Measurements from ENCODE around the gene MTF2.
A peak's percentile ranks its signal among the peaks of the same experiment; 100 is the strongest.
"Not testable (repeated sequence)": the region's sequence is repeated elsewhere in the genome, so short reads cannot be mapped to it uniquely, and the experiment has no call there.

MTF2 gene

DNA sequence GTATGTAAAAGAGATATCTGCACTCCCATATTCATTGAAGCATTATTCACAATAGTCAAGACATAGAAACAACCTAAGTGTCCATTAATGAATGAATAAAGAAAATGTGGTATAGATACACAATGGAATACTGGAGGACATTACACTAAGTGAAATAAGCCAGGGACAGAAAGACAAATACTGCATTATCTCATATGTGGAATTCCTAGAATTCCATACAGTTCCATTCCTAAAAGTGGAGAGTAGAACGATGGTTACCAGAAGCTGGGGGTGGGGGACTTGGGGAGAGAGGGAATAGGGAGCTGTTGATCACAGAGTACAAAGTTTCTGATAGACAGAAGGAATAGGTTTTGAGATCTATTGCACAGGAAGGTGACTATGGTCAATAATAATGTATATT lies 93.7 kb downstream of the MTF2 start:
- no peak overlapping the region for H3K4me3 ChIP-seq (ENCODE audit: insufficient read length, low read depth)
- no peak for TF ChIP-seq YY1 (IDR thresholded peaks at IDR 0.05; ENCODE audit: insufficient read depth, insufficient read length)
- TF ChIP-seq ZNF274 (IDR thresholded peaks at IDR 0.05; ENCODE audit: low read depth, low read length): no peak
- TF ChIP-seq SUZ12 (IDR thresholded peaks at IDR 0.05; ENCODE audit: extremely low read depth, insufficient read depth, insufficient read length): no peak
- H3K4me1 ChIP-seq (ENCODE audit: insufficient read depth, insufficient read length): no peaks in the 10 kb centered on the region
- H3K27me3 ChIP-seq (ENCODE audit: insufficient read depth, insufficient read length): no peaks in the 10 kb centered on the region
- DNase-seq (ENCODE audit: low read depth, low spot score): no peak
- H3K9me3 ChIP-seq (ENCODE audit: insufficient read depth, low read length): peaks cover 10% of the 10 kb centered on the region; the same call in 1 of the 2 replicates
- peaks cover 18% of the 10 kb centered on the region for H3K36me3 ChIP-seq (ENCODE audit: insufficient read depth, insufficient read length, low read length)
- no peak overlapping the region for H3K9ac ChIP-seq (ENCODE audit: insufficient read length, low read depth)

DNA sequence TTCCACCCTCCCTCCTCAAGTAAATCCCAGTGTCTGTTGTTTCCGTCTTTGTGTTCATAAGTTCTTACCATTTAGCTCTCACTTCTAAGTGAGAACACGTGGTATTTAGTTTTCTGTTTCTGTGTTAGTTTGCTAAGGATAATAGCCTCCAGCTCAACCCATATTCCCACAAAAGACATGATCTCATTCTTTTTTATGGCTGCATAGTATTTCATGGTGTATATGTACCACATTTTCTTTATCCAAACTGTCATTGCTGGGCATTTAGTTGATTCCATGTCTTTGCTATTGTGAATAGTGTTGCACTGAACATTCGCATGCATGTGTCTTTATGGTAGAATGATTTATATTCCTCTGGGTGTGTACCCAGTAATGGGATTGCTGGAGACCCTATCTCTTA lies 95.6 kb downstream of the MTF2 start:
- H3K4me3 ChIP-seq (ENCODE audit: insufficient read length, low read depth); DNase-seq (ENCODE audit: low read depth, low spot score); H3K9me3 ChIP-seq (ENCODE audit: insufficient read depth, low read length); H3K4me1 ChIP-seq (ENCODE audit: insufficient read depth, insufficient read length); H3K27me3 ChIP-seq (ENCODE audit: insufficient read depth, insufficient read length); H3K9ac ChIP-seq (ENCODE audit: insufficient read length, low read depth): not testable (repeated sequence)
- peaks cover 18% of the 10 kb centered on the region for H3K36me3 ChIP-seq (ENCODE audit: insufficient read depth, insufficient read length, low read length)

DNA sequence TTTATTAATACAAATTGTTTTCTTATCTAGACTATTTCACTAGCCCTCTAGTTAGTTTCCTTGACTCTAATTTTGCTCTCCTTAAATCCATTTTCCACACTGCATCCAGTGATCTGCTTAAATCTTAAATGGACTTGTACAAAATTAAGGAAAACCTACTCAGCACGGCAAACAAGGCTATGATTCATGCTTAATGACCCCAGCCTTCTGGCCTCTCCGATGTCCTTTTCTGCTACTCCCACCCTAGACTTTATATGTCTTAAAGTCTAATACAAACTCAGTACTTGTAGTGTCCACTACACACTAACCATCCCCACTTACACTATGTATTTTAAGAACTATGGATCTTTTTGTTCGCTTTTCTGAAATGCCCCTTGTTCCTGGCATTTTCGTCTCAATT lies 98.9 kb downstream of the MTF2 start:
- Histone ChIP-seq H3K4me3 (ENCODE audit: insufficient read length, low read depth) (peak overlapping the region; percentile 98), H3K9ac (ENCODE audit: insufficient read length, low read depth) (peak overlapping the region; percentile 46)
- TF ChIP-seq SUZ12 (IDR thresholded peaks at IDR 0.05; ENCODE audit: extremely low read depth, insufficient read depth, insufficient read length): no peak
- TF ChIP-seq YY1 (IDR thresholded peaks at IDR 0.05; ENCODE audit: insufficient read depth, insufficient read length): no peak
- no peak for TF ChIP-seq ZNF274 (IDR thresholded peaks at IDR 0.05; ENCODE audit: low read depth, low read length)

DNA sequence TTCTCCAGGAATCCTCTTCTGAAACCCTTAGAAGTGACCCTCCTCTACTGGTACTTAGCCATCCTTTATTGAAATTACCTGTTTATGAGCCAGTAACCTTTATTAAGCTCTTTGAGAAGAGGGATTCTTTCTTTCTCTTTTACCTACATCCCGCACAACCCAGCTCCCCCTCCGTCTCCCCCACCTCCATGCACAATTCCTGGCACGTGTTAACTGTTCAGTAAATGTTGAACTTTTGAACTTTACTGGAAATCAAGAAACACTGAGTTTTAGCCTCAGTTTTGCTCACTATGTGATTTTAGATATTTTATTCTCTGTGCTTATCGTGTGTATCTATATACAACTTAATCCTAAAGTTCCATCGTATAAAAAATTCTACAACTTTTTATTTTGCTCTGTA lies 99.3 kb downstream of the MTF2 start:
- Histone ChIP-seq H3K36me3 (ENCODE audit: insufficient read depth, insufficient read length, low read length) (peaks cover 19% of the 10 kb centered on the region), H3K9ac (ENCODE audit: insufficient read length, low read depth) (peak overlapping the region; percentile 46), H3K27me3 (ENCODE audit: insufficient read depth, insufficient read length) (no peaks in the 10 kb centered on the region), H3K4me1 (ENCODE audit: insufficient read depth, insufficient read length) (no peaks in the 10 kb centered on the region), H3K4me3 (ENCODE audit: insufficient read length, low read depth) (peak overlapping the region; percentile 98), H3K9me3 (ENCODE audit: insufficient read depth, low read length) (no peaks in the 10 kb centered on the region)
- no peak for DNase-seq (ENCODE audit: low read depth, low spot score)
- TF ChIP-seq YY1 (IDR thresholded peaks at IDR 0.05; ENCODE audit: insufficient read depth, insufficient read length) (no peak), ZNF274 (IDR thresholded peaks at IDR 0.05; ENCODE audit: low read depth, low read length) (no peak), SUZ12 (IDR thresholded peaks at IDR 0.05; ENCODE audit: extremely low read depth, insufficient read depth, insufficient read length) (no peak)

More for the DNA sequence above, 98.9 kb downstream of the MTF2 start:
- no peaks in the 10 kb centered on the region for H3K27me3 ChIP-seq (ENCODE audit: insufficient read depth, insufficient read length)
- no peak for DNase-seq (ENCODE audit: low read depth, low spot score)
- no peaks in the 10 kb centered on the region for H3K4me1 ChIP-seq (ENCODE audit: insufficient read depth, insufficient read length)
- H3K9me3 ChIP-seq (ENCODE audit: insufficient read depth, low read length): no peaks in the 10 kb centered on the region
- peaks cover 19% of the 10 kb centered on the region for H3K36me3 ChIP-seq (ENCODE audit: insufficient read depth, insufficient read length, low read length)

DNA sequence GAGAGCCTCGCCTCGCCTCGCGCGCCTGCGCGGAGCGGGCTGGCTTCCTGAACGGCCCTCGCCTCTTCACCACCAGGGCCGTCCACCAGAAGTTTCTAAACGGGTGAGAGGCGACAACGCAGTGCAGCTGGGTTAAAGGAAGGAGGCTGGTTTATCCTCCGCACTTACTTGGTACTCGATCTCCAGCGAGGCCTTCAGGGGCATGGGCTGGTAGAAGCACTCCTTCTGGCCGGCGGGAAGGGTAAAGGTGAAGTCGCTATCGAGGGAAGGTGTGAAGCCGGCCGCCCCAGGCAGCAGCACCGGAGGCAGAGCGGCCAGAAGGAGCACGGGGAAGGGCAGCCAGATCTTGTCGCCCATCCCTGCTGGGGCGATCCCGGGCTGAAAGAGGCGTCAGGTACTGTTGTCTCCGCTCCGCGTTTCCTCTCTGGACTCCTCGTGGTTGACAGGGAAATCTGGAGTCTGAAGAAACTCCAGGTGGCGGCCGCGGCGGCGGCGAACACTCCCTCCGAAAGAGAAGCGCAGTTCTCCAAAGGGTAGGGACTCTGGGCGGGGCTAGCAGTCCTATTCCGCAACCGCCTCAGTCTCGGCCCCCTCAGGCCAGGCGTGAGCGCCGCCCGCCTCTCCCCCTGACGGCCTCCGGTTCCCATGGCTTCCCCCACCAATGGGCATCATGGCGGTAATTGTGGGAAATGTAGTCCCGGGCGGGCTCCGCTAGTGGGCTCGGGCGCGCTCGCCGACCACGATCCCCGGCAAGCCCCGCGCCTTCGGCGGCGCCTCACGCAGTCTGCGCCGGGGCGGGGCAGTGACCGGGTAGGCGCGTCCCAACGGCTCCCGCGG lies 101.0 kb downstream of the MTF2 start, which contains the start of gene TMED5:
Gene TMED5 (minus strand): TSS at position 528 of the 837 bp plus-strand sequence. CDS start 171 bp downstream, at position 357.
- no peak for TF ChIP-seq SUZ12 (IDR thresholded peaks at IDR 0.05; ENCODE audit: extremely low read depth, insufficient read depth, insufficient read length)
- TF ChIP-seq YY1 (IDR thresholded peaks at IDR 0.05; ENCODE audit: insufficient read depth, insufficient read length): peak; percentile 34
- no peaks in the 10 kb centered on the region for H3K4me1 ChIP-seq (ENCODE audit: insufficient read depth, insufficient read length)
- peak within 1 kb of the TSS; percentile 98 for H3K4me3 ChIP-seq (ENCODE audit: insufficient read length, low read depth)
- peak within 1 kb of the TSS; percentile 98 for H3K9ac ChIP-seq (ENCODE audit: insufficient read length, low read depth)
- H3K9me3 ChIP-seq (ENCODE audit: insufficient read depth, low read length): no peaks in the 10 kb centered on the region
- DNase-seq (ENCODE audit: low read depth, low spot score): peak; percentile 96
- H3K36me3 ChIP-seq (ENCODE audit: insufficient read depth, insufficient read length, low read length): peaks cover 21% of the 10 kb centered on the region
- no peaks in the 10 kb centered on the region for H3K27me3 ChIP-seq (ENCODE audit: insufficient read depth, insufficient read length)

DNA sequence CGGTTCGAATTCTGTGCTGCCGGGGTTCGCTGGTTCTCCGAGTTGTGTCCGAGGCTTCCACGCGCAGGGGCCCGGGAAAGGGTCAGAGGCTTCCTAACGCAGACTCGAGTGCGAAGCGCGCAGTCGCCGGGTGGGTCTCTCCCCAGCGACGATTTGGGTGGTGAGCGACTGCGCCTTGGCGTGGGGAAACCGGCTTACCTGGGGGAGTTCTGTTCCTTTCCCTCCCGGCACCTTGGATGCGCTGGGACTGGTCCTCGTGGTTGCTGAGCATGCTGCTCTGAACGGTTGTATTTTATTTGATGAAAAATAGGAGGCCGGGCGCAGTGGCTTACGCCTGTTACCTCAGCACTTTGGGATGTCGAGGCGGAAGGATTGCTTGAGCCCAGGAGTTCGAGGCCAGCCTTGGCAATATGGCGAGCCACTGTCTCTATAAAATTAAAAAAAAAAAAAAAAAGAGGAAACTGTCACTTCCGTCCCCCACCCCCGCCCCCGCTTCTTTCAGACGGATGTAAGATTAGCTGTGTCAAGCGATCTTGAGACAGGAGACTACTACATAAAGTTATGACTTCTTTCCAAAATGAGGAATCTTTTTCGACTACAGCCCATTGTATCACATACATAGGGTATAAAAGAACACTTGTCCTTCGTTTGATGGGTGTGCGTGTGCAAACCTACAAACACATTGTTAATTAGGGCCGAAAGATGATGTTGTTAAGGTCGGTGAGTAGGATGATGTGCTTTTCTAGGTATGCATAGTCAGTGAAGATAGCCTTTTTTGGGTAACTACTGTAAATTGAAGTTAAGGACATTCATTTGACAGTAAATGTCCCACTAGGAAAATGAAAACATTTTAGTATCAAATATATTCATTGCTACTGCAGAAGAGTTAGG lies 101.9 kb downstream of the MTF2 start, which contains the start of gene CCDC18:
Gene CCDC18 (plus strand): TSS at position 2 of the 891 bp plus-strand sequence. CDS start 2,638 bp downstream, outside the sequence.
- Histone ChIP-seq H3K9me3 (ENCODE audit: insufficient read depth, low read length) (no peaks in the 10 kb centered on the region), H3K36me3 (ENCODE audit: insufficient read depth, insufficient read length, low read length) (peaks cover 17% of the 10 kb centered on the region), H3K27me3 (ENCODE audit: insufficient read depth, insufficient read length) (no peaks in the 10 kb centered on the region), H3K4me1 (ENCODE audit: insufficient read depth, insufficient read length) (no peaks in the 10 kb centered on the region), H3K9ac (ENCODE audit: insufficient read length, low read depth) (peak within 1 kb of the TSS; percentile 98), H3K4me3 (ENCODE audit: insufficient read length, low read depth) (peak within 1 kb of the TSS; percentile 98)
- TF ChIP-seq ZNF274 (IDR thresholded peaks at IDR 0.05; ENCODE audit: low read depth, low read length) (no peak), SUZ12 (IDR thresholded peaks at IDR 0.05; ENCODE audit: extremely low read depth, insufficient read depth, insufficient read length) (no peak), YY1 (IDR thresholded peaks at IDR 0.05; ENCODE audit: insufficient read depth, insufficient read length) (no peak)
- DNase-seq (ENCODE audit: low read depth, low spot score): peak; percentile 22

DNA sequence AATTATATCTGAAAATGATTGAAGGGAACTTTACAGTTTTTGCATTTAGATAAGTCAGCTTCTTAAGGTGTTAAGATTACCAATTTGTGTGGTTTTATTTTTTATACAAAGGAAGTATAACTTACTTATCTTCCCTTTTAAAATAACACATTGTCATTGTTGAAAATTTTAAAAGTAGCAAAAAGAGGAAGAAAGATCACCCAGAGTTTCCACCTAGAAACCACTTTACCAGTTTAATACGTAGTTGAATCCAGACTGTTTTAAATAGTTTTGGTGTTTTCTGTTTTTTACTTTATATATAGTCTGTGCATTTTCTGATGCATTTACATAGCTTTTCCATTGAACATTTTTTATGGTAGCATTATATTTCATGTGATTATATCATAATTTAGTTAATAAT lies 107.6 kb downstream of the MTF2 start:
- H3K27me3 ChIP-seq (ENCODE audit: insufficient read depth, insufficient read length): no peaks in the 10 kb centered on the region
- H3K36me3 ChIP-seq (ENCODE audit: insufficient read depth, insufficient read length, low read length): peaks cover 37% of the 10 kb centered on the region
- H3K9me3 ChIP-seq (ENCODE audit: insufficient read depth, low read length): no peaks in the 10 kb centered on the region
- no peak for DNase-seq (ENCODE audit: low read depth, low spot score)
- no peak overlapping the region for H3K9ac ChIP-seq (ENCODE audit: insufficient read length, low read depth)
- no peaks in the 10 kb centered on the region for H3K4me1 ChIP-seq (ENCODE audit: insufficient read depth, insufficient read length)
- no peak for TF ChIP-seq YY1 (IDR thresholded peaks at IDR 0.05; ENCODE audit: insufficient read depth, insufficient read length)
- TF ChIP-seq SUZ12 (IDR thresholded peaks at IDR 0.05; ENCODE audit: extremely low read depth, insufficient read depth, insufficient read length): no peak
- no peak for TF ChIP-seq ZNF274 (IDR thresholded peaks at IDR 0.05; ENCODE audit: low read depth, low read length)
- no peak overlapping the region for H3K4me3 ChIP-seq (ENCODE audit: insufficient read length, low read depth)

Data from NT2/D1 (cell line).